HEK293 (cell line): Measurements from ENCODE around the gene NKAIN4.

ENCODE experiments used
- CTCF ChIA-PET: fragments of 350-600 bp; formaldehyde crosslinking; extraction: SDS; loops from one replicate; lab custom pipeline; 2021; ENCODE audit warnings: antibody characterized with exemption; lab: Yijun Ruan, JAX
- POLR2A ChIA-PET: fragments of 300-600 bp; formaldehyde crosslinking; extraction: SDS; loops from one replicate; lab custom pipeline; 2020; ENCODE audit warnings: antibody characterized with exemption, inconsistent platforms; lab: Yijun Ruan, JAX
- H3K27ac ChIP-seq: fragments of 200-500 bp; sonication (Bioruptor generic); 2 replicates; pipeline ENCODE4 v1.5.1; 2014; ENCODE audit warnings: low read depth, low read length, control low read depth, inconsistent platforms; ENCODE audit errors: extremely low read depth
- H3K36me3 ChIP-seq, 2 experiments: fragments of 200-500 bp in 1 of 2; sonication (Bioruptor generic) in 1 of 2; 1 replicate in 1 of 2; 2 replicates in 1 of 2; pipeline ENCODE4 v1.5.1; 2014 to 2017; ENCODE audit warnings: inconsistent platforms in 2 of 2, low read length in 2 of 2; ENCODE audit not compliant: control insufficient read depth in 2 of 2, insufficient read depth in 1 of 2
- H3K4me1 ChIP-seq: fragments of 200-500 bp; sonication (Bioruptor generic); 2 replicates; pipeline ENCODE4 v1.5.1; 2014; ENCODE audit warnings: mild to moderate bottlenecking, low read length, inconsistent platforms; ENCODE audit not compliant: control insufficient read depth, insufficient read depth
- H3K4me3 ChIP-seq: 2 replicates; pipeline ENCODE4 v1.5.1; 2011; ENCODE audit warnings: low read depth, mild to moderate bottlenecking, control low read depth, low read length, moderate library complexity
- H3K9me3 ChIP-seq: fragments of 200-500 bp; sonication (Bioruptor generic); 2 replicates; pipeline ENCODE4 v1.5.1; 2014; ENCODE audit warnings: low read depth, low read length, inconsistent platforms; ENCODE audit not compliant: control insufficient read depth, insufficient read depth
- SALL2 ChIP-seq: fragments of 450-650 bp; formaldehyde crosslinking; IDR thresholded peaks from 2 replicates; pipeline ENCODE4 v1.5.0; 2017; ENCODE audit warnings: missing biosample characterization, mild to moderate bottlenecking, missing genetic modification characterization, borderline replicate concordance
- ZBTB7A ChIP-seq: fragments of 450-650 bp; formaldehyde crosslinking; IDR thresholded peaks from 2 replicates; pipeline ENCODE4 v1.5.1; 2016; ENCODE audit warnings: low read depth, missing biosample characterization, missing genetic modification characterization
- ZBTB8A ChIP-seq: fragments of 450-650 bp; formaldehyde crosslinking; IDR thresholded peaks from 2 replicates; pipeline ENCODE4 v1.5.1; 2016; ENCODE audit warnings: missing biosample characterization, missing genetic modification characterization
- ZFP69B ChIP-seq: fragments of 450-650 bp; formaldehyde crosslinking; IDR thresholded peaks from 2 replicates; pipeline ENCODE4 v1.5.1; 2016; ENCODE audit warnings: missing biosample characterization, missing genetic modification characterization
- ZIC2 ChIP-seq: fragments of 450-650 bp; formaldehyde crosslinking; IDR thresholded peaks from 2 replicates; pipeline ENCODE4 v1.5.1; 2016; ENCODE audit warnings: missing biosample characterization, missing genetic modification characterization
- ZNF473 ChIP-seq: fragments of 450-650 bp; formaldehyde crosslinking; IDR thresholded peaks from 2 replicates; pipeline ENCODE4 v1.5.1; 2017; ENCODE audit warnings: missing biosample characterization, missing genetic modification characterization
- ZNF544 ChIP-seq: fragments of 450-650 bp; formaldehyde crosslinking; IDR thresholded peaks from 2 replicates; pipeline ENCODE4 v1.5.0; 2017; ENCODE audit warnings: missing biosample characterization, missing genetic modification characterization
- ZNF660 ChIP-seq: fragments of 450-650 bp; IDR thresholded peaks from 2 replicates; pipeline ENCODE4 v1.5.1; 2018; ENCODE audit warnings: missing biosample characterization, mild to moderate bottlenecking, missing genetic modification characterization
- ZNF664 ChIP-seq: fragments of 450-650 bp; formaldehyde crosslinking; IDR thresholded peaks from 2 replicates; pipeline ENCODE4 v1.5.1; 2016; ENCODE audit warnings: missing biosample characterization, missing genetic modification characterization
- TF ChIP-seq, protein P1 (sequence below): fragments of 450-650 bp; formaldehyde crosslinking; IDR thresholded peaks from 2 replicates; pipeline ENCODE4 v1.5.1; 2016; ENCODE audit warnings: missing biosample characterization, missing genetic modification characterization
- TF ChIP-seq, protein P2 (sequence below): fragments of 450-650 bp; formaldehyde crosslinking; conservative IDR thresholded peaks from 2 replicates; pipeline ENCODE4 v1.5.1; 2016; ENCODE audit warnings: low read depth, missing biosample characterization, missing genetic modification characterization
- TF ChIP-seq, protein P3 (sequence below): fragments of 450-650 bp; formaldehyde crosslinking; IDR thresholded peaks from 2 replicates; pipeline ENCODE4 v1.5.1; 2017; ENCODE audit warnings: missing biosample characterization, missing genetic modification characterization
- TF ChIP-seq, protein P4 (sequence below): fragments of 450-650 bp; formaldehyde crosslinking; IDR thresholded peaks from 2 replicates; pipeline ENCODE4 v1.5.1; 2016; ENCODE audit warnings: missing biosample characterization, missing genetic modification characterization, low read depth
- TF ChIP-seq, protein P5 (sequence below): fragments of 450-650 bp; formaldehyde crosslinking; IDR thresholded peaks from 2 replicates; pipeline ENCODE4 v1.5.1; 2016; ENCODE audit warnings: missing biosample characterization, missing genetic modification characterization
- TF ChIP-seq, protein P6 (sequence below): fragments of 450-650 bp; formaldehyde crosslinking; IDR thresholded peaks from 2 replicates; pipeline ENCODE4 v1.5.1; 2016; ENCODE audit warnings: missing biosample characterization, missing genetic modification characterization

Gene NKAIN4

DNA sequence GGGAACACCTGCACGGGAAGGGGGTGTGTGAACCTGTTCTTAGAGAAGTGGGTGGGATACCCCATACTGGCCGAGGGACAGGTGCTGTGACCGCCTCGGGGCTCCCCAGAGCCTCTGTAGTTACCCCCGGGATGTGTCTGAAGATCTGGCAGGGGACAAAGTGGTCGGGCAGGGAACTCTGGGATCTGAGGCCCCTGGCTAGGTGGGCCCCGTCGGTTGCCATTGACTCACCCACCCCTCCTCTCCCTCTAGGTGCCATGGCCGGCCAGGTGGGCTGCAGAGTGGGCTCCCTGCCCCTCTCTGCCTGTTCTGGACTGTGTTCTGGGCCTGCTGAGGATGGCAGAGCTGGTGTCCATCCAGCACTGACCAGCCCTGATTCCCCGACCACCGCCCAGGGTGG is 14.3 kb downstream of the NKAIN4 start:
- ChIA-PET CTCF (no interaction called here), POLR2A (no interaction called here)
- no peaks in the 10 kb centered on the region for H3K9me3 ChIP-seq
- TF ChIP-seq ZBTB7A (tag by site-specific recombination) (no peak), ZFP69B (tag by site-specific recombination) (peak; percentile 87)
- TF ChIP-seq, protein P1, sequence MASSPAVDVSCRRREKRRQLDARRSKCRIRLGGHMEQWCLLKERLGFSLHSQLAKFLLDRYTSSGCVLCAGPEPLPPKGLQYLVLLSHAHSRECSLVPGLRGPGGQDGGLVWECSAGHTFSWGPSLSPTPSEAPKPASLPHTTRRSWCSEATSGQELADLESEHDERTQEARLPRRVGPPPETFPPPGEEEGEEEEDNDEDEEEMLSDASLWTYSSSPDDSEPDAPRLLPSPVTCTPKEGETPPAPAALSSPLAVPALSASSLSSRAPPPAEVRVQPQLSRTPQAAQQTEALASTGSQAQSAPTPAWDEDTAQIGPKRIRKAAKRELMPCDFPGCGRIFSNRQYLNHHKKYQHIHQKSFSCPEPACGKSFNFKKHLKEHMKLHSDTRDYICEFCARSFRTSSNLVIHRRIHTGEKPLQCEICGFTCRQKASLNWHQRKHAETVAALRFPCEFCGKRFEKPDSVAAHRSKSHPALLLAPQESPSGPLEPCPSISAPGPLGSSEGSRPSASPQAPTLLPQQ (tag by site-specific recombination): peak; percentile 74
- H3K4me3 ChIP-seq: no peak overlapping the region
- no peak overlapping the region for H3K27ac ChIP-seq
- no peaks in the 10 kb centered on the region for H3K36me3 ChIP-seq
- no peaks in the 10 kb centered on the region for H3K4me1 ChIP-seq

DNA sequence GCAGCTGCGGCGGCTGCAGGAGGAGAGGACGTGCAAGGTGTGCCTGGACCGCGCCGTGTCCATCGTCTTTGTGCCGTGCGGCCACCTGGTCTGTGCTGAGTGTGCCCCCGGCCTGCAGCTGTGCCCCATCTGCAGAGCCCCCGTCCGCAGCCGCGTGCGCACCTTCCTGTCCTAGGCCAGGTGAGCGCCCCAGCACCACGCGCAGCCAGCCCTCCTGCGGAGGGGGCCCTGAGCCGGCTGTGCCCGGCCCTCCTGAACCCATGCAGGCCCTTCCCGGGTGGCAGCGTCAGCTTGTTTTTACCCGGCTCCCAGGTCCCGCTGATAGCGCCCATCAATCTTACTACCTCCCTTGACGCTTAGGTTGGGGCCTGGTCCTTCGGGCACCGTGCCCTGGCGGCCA is 14.8 kb downstream of the NKAIN4 start:
- Histone ChIP-seq H3K27ac (no peak overlapping the region), H3K4me1 (no peaks in the 10 kb centered on the region), H3K36me3 (no peaks in the 10 kb centered on the region), H3K4me3 (no peak overlapping the region), H3K9me3 (no peaks in the 10 kb centered on the region)
- CTCF ChIA-PET: no interaction called here
- POLR2A ChIA-PET: no interaction called here
- TF ChIP-seq, protein P2, sequence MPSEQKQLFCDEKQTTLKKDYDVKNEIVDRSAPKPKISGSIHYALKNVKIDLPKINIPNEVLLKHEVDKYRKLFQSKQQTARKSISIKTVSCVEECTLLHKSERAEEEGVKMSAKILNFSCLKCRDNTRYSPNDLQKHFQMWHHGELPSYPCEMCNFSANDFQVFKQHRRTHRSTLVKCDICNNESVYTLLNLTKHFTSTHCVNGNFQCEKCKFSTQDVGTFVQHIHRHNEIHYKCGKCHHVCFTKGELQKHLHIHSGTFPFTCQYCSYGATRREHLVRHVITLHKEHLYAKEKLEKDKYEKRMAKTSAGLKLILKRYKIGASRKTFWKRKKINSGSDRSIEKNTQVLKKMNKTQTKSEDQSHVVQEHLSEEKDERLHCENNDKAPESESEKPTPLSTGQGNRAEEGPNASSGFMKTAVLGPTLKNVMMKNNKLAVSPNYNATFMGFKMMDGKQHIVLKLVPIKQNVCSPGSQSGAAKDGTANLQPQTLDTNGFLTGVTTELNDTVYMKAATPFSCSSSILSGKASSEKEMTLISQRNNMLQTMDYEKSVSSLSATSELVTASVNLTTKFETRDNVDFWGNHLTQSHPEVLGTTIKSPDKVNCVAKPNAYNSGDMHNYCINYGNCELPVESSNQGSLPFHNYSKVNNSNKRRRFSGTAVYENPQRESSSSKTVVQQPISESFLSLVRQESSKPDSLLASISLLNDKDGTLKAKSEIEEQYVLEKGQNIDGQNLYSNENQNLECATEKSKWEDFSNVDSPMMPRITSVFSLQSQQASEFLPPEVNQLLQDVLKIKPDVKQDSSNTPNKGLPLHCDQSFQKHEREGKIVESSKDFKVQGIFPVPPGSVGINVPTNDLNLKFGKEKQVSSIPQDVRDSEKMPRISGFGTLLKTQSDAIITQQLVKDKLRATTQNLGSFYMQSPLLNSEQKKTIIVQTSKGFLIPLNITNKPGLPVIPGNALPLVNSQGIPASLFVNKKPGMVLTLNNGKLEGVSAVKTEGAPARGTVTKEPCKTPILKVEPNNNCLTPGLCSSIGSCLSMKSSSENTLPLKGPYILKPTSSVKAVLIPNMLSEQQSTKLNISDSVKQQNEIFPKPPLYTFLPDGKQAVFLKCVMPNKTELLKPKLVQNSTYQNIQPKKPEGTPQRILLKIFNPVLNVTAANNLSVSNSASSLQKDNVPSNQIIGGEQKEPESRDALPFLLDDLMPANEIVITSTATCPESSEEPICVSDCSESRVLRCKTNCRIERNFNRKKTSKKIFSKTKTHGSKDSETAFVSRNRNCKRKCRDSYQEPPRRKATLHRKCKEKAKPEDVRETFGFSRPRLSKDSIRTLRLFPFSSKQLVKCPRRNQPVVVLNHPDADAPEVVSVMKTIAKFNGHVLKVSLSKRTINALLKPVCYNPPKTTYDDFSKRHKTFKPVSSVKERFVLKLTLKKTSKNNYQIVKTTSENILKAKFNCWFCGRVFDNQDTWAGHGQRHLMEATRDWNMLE (tag by site-specific recombination): no peak
- TF ChIP-seq ZNF664 (tag by site-specific recombination): no peak

DNA sequence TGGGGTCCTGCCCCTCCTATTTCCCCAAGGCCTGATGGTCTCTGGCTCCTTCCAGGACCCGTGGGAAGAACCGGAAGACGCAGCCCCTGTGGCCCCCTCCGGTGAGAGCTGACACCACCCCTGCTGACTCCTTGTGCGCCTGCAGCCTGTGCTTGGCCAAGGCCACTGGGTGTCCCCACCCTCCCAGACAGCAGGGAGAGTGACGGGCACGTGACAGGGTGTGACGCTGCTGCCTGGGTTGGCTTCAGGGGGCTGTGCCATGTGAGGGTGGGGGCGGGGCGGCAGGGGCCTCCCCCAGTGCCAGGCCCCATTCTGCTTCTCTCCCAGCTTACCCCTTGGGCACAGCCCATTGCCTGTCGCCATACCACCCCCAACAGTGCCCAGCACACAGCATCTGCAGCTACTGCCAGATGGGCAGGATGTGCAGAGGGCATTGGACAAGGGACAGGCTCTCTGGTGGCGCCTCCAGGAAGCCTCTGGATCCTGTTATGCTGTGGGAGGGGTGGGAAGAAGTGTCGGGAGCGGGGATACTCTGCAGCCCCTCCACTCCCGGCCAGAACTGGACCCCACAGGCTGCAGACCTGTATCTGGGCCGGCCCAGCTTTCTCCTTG is 15.6 kb downstream of the NKAIN4 start:
- H3K36me3 ChIP-seq: no peaks in the 10 kb centered on the region
- H3K4me1 ChIP-seq: no peaks in the 10 kb centered on the region
- H3K4me3 ChIP-seq: no peak overlapping the region
- CTCF ChIA-PET: interaction anchor here (7.0 kb wide), 1 partner anchor 15 kb away, joined by 72 read pairs; no protein-coding TSS in a partner anchor
- H3K9me3 ChIP-seq: no peaks in the 10 kb centered on the region
- POLR2A ChIA-PET: no interaction called here
- no peak overlapping the region for H3K27ac ChIP-seq
- no peak for TF ChIP-seq ZNF544 (tag by site-specific recombination)
- TF ChIP-seq, protein P3, sequence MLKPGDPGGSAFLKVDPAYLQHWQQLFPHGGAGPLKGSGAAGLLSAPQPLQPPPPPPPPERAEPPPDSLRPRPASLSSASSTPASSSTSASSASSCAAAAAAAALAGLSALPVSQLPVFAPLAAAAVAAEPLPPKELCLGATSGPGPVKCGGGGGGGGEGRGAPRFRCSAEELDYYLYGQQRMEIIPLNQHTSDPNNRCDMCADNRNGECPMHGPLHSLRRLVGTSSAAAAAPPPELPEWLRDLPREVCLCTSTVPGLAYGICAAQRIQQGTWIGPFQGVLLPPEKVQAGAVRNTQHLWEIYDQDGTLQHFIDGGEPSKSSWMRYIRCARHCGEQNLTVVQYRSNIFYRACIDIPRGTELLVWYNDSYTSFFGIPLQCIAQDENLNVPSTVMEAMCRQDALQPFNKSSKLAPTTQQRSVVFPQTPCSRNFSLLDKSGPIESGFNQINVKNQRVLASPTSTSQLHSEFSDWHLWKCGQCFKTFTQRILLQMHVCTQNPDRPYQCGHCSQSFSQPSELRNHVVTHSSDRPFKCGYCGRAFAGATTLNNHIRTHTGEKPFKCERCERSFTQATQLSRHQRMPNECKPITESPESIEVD (tag by site-specific recombination): no peak
- no peak for TF ChIP-seq SALL2 (tag by site-specific recombination)
- TF ChIP-seq ZNF660: no peak
- peak; percentile 41; the same call in 1 of the 2 replicates for TF ChIP-seq ZIC2 (tag by site-specific recombination)
- TF ChIP-seq, protein P4, sequence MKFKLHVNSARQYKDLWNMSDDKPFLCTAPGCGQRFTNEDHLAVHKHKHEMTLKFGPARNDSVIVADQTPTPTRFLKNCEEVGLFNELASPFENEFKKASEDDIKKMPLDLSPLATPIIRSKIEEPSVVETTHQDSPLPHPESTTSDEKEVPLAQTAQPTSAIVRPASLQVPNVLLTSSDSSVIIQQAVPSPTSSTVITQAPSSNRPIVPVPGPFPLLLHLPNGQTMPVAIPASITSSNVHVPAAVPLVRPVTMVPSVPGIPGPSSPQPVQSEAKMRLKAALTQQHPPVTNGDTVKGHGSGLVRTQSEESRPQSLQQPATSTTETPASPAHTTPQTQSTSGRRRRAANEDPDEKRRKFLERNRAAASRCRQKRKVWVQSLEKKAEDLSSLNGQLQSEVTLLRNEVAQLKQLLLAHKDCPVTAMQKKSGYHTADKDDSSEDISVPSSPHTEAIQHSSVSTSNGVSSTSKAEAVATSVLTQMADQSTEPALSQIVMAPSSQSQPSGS (tag by site-specific recombination): no peak
- TF ChIP-seq ZBTB8A (tag by site-specific recombination): no peak
- no peak for TF ChIP-seq ZNF473 (tag by site-specific recombination)
- TF ChIP-seq, protein P5, sequence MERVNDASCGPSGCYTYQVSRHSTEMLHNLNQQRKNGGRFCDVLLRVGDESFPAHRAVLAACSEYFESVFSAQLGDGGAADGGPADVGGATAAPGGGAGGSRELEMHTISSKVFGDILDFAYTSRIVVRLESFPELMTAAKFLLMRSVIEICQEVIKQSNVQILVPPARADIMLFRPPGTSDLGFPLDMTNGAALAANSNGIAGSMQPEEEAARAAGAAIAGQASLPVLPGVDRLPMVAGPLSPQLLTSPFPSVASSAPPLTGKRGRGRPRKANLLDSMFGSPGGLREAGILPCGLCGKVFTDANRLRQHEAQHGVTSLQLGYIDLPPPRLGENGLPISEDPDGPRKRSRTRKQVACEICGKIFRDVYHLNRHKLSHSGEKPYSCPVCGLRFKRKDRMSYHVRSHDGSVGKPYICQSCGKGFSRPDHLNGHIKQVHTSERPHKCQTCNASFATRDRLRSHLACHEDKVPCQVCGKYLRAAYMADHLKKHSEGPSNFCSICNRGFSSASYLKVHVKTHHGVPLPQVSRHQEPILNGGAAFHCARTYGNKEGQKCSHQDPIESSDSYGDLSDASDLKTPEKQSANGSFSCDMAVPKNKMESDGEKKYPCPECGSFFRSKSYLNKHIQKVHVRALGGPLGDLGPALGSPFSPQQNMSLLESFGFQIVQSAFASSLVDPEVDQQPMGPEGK (tag by site-specific recombination): no peak
- TF ChIP-seq, protein P6, sequence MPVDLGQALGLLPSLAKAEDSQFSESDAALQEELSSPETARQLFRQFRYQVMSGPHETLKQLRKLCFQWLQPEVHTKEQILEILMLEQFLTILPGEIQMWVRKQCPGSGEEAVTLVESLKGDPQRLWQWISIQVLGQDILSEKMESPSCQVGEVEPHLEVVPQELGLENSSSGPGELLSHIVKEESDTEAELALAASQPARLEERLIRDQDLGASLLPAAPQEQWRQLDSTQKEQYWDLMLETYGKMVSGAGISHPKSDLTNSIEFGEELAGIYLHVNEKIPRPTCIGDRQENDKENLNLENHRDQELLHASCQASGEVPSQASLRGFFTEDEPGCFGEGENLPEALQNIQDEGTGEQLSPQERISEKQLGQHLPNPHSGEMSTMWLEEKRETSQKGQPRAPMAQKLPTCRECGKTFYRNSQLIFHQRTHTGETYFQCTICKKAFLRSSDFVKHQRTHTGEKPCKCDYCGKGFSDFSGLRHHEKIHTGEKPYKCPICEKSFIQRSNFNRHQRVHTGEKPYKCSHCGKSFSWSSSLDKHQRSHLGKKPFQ (tag by site-specific recombination): no peak
